GM19193 (cell line): Measurements from ENCODE around the gene YEATS4.

Source experiments
- POLR2A ChIP-seq: IDR thresholded peaks from 4 replicates; pipeline ENCODE4 v1.6.1; 2011; ENCODE audit not compliant: insufficient read depth, insufficient read length; ENCODE audit errors: extremely low read depth

The YEATS4 gene

GRCh38 chr12:69431591-69432222 lies 72.2 kb downstream of the YEATS4 start:
- TF ChIP-seq POLR2A = no peak

DNA sequence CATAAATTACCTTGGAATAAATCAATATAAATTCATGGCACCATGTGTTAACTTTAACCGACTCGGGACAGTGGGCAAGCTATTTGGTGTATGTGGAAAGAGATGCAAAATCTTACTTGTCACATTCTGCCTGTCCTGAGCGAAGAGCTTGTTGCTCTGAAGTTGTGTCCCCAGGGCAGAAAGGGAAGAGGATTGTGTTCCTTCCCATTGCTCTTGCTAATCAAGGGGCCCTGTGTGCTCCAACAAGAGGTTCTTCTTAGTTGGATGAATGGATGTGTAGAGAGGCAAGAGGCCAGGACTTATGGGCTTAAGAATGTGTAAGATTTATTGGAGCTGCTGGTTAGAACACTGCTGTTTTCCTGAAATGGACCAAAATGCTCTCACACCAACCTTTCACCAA lies 74.1 kb downstream of the YEATS4 start:
- no peak for TF ChIP-seq POLR2A

DNA sequence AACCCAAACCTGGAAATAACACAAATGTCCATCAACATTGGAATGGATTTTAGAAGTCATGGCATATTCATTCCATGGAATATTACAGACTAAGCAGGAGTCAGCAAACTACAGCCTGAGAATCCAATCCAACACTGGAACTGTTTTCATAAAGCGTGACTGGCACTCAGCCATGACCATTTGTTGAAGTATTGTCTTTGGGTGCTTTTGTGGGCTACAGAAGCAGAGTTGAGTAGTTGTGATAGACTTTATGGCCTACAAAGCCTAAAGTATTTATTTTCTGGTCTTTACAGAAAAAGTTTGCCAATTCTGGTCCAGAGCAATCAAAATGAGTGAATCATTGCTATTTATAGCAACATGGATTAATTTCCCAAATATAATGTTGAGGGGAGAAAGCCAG lies 76.1 kb downstream of the YEATS4 start:
- TF ChIP-seq POLR2A = no peak

GRCh38 chr12:69437073-69437472 lies 77.5 kb downstream of the YEATS4 start:
- no peak for TF ChIP-seq POLR2A

- no peak for TF ChIP-seq POLR2A
Measured at GRCh38 chr12:69438539-69438938, 79.0 kb downstream of the YEATS4 start.

GRCh38 chr12:69440016-69440415 lies 80.5 kb downstream of the YEATS4 start:
- no peak for TF ChIP-seq POLR2A
